Activated CD8-positive, alpha-beta T cell treated with anti-CD3 and anti-CD28 coated beads for 36 hours (primary cell): ENCODE results near the gene SRP68. TPM values are rescaled to one million over a fixed set of nuclear protein-coding genes. Genes with fewer than 3 reads are reported as not detected.
A peak's percentile ranks its signal among the peaks of the same experiment; 100 is the strongest.

ENCODE experiments used
- ATAC-seq: fragments of 200-7000 bp; cut with Tn5 transposase; one replicate; pipeline ENCODE4 v1.10.0; 2021; ENCODE audit warnings: mild to moderate bottlenecking, moderate library complexity
- CTCF ChIA-PET: fragments of 350-600 bp; sonication (Branson Sonifier 250); formaldehyde crosslinking; loops from one replicate; lab custom pipeline; 2021; ENCODE audit warnings: antibody characterized with exemption; lab: Charles Lee
- POLR2A ChIA-PET: fragments of 350-600 bp; sonication (Branson Sonifier 250); formaldehyde crosslinking; loops from one replicate; lab custom pipeline; 2021; ENCODE audit warnings: antibody characterized with exemption; lab: Charles Lee
- DNase-seq: peaks from one replicate; pipeline ENCODE4 v3.0.0-alpha.2; 2020
- H3K27ac Mint-ChIP-seq: one replicate; pipeline ENCODE4 v1.8.0; 2021; ENCODE audit warnings: mild to moderate bottlenecking, mixed read lengths
- H3K27me3 Mint-ChIP-seq: one replicate; pipeline ENCODE4 v1.8.0; 2021; ENCODE audit warnings: mixed read lengths
- H3K36me3 Mint-ChIP-seq: one replicate; pipeline ENCODE4 v1.8.0; 2021; ENCODE audit warnings: low read depth, mixed read lengths
- H3K4me1 Mint-ChIP-seq: one replicate; pipeline ENCODE4 v1.8.0; 2021; ENCODE audit warnings: low read depth, mixed read lengths
- H3K4me3 Mint-ChIP-seq: one replicate; pipeline ENCODE4 v1.8.0; 2021; ENCODE audit warnings: mild to moderate bottlenecking, moderate library complexity, mixed read lengths
- H3K9me3 Mint-ChIP-seq: one replicate; pipeline ENCODE4 v1.8.0; 2021; ENCODE audit warnings: mixed read lengths
- intact Hi-C: fragments of 100-400 bp; cut with micrococcal nuclease; formaldehyde crosslinking; loops from one replicate; pipeline ENCODE4 v1.10.0; 2022
- total RNA-seq, 2 experiments: library from RNA; stranded (reverse); gene quantifications; one replicate each; pipeline ENCODE4 v1.2.3, GENCODE V29; 2021
- TF ChIP-seq, protein P1 (sequence below): fragments of 200-600 bp; IDR thresholded peaks from one replicate; pipeline ENCODE4 v1.8.0; 2022; ENCODE audit warnings: antibody characterized with exemption, mild to moderate bottlenecking

The SRP68 gene
- total RNA-seq, 2 experiments from 2014 or later: 132 to 135 TPM

DNA sequence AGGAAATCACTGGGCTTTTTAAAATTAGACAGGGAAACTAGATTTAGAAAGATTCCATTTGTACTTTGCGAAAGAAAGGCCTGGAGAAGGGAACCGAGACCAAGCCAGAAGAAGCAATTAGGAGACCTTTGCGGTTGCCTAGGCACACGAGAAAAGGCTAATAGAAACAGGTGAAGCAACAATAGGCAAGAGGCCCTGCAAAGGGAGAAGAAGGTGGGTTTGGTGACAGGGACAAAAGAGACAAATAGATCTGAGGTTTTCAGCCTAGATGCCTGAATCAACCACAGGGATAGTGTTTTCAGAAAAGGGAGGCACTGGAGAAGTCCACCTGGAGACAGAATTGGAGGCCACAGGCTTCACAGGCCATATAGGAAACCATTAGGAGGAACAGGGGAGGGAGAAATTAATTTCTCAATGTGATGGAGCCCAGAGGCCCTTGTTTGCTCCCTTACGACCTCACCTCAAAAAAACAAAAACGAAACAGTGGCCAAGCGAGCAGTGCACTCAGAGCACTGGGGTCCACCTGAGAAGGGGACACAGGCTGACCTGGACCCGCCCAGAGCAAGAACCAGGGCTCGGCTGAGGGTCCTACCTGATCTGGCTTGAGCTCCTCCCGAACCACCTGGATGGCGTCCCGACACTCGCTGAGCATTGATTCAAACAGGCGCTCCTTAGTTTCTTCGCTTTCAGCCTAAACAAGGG lies 22.3 kb downstream of the SRP68 start:
- no peak overlapping the region for H3K4me3 Mint-ChIP-seq
- no peaks in the 10 kb centered on the region for H3K27me3 Mint-ChIP-seq
- intact Hi-C loops: no loop called here
- POLR2A ChIA-PET: interaction anchor here (0.6 to 1.6 kb wide), 4 partner anchors 14 to 381 kb away, joined by 3 to 6 read pairs (median 4); no protein-coding TSS in a partner anchor
- TF ChIP-seq, protein P1, sequence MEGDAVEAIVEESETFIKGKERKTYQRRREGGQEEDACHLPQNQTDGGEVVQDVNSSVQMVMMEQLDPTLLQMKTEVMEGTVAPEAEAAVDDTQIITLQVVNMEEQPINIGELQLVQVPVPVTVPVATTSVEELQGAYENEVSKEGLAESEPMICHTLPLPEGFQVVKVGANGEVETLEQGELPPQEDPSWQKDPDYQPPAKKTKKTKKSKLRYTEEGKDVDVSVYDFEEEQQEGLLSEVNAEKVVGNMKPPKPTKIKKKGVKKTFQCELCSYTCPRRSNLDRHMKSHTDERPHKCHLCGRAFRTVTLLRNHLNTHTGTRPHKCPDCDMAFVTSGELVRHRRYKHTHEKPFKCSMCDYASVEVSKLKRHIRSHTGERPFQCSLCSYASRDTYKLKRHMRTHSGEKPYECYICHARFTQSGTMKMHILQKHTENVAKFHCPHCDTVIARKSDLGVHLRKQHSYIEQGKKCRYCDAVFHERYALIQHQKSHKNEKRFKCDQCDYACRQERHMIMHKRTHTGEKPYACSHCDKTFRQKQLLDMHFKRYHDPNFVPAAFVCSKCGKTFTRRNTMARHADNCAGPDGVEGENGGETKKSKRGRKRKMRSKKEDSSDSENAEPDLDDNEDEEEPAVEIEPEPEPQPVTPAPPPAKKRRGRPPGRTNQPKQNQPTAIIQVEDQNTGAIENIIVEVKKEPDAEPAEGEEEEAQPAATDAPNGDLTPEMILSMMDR: no peak
- peak overlapping the region; percentile 6 for H3K27ac Mint-ChIP-seq
- H3K4me1 Mint-ChIP-seq: peaks cover 19% of the 10 kb centered on the region
- ATAC-seq: no peak
- DNase-seq: no peak
- no peaks in the 10 kb centered on the region for H3K9me3 Mint-ChIP-seq
- CTCF ChIA-PET: interaction anchor here (0.8 to 1.8 kb wide), 4 partner anchors 35 to 347 kb away, joined by 3 to 5 read pairs (median 4); no protein-coding TSS in a partner anchor
- H3K36me3 Mint-ChIP-seq: peaks cover 59% of the 10 kb centered on the region

- ATAC-seq (no peak), DNase-seq (no peak)
- intact Hi-C loops: no loop called here
- Mint-ChIP-seq H3K4me3 (no peak overlapping the region), H3K36me3 (peaks cover 64% of the 10 kb centered on the region), H3K9me3 (no peaks in the 10 kb centered on the region), H3K27me3 (no peaks in the 10 kb centered on the region), H3K27ac (peak overlapping the region; percentile 17), H3K4me1 (peaks cover 19% of the 10 kb centered on the region)
- TF ChIP-seq, protein P1: no peak
- ChIA-PET CTCF (interaction anchor here (0.8 to 1.8 kb wide), 3 partner anchors 35 to 347 kb away, joined by 3 to 5 read pairs (median 5); no protein-coding TSS in a partner anchor), POLR2A (interaction anchor here (0.6 kb wide), 1 partner anchor 88 kb away, joined by 3 read pairs; no protein-coding TSS in a partner anchor)
These were observed 23.1 kb downstream of the SRP68 start for GRCh38 chr17:76049239-76049638.

- peaks cover 65% of the 10 kb centered on the region for H3K36me3 Mint-ChIP-seq
These were observed 23.6 kb downstream of the SRP68 start for GRCh38 chr17:76048711-76049110.

DNA sequence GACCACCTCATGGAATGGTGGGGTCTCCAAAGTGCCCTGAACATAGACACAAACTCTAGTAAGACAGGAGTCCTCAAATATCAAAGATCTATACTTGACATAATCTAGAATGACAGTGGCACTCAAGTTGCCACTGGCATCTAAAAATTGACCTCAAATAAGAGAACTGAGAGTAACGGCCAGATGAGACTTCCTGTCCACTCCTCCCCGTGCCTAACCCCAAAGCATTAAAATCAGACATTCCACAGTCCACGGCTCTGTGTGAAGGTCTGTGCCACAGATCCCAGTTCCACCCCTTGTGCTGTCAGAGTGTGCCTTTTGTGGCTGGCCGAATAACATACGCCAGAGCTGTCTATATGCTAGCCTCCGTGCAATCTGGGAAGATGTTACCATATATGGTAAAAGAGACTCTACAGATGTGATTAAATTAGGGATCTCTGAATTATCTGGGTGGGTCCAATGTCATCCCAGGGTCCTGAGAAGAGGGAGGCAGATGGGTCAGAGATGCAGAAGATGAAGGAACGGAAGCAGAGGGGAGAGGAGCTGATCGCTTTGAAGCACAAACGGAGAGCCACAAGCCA lies 24.2 kb downstream of the SRP68 start:
- DNase-seq (no peak), ATAC-seq (no peak)
- Mint-ChIP-seq H3K27me3 (no peaks in the 10 kb centered on the region), H3K4me1 (peaks cover 10% of the 10 kb centered on the region), H3K4me3 (no peak overlapping the region), H3K27ac (no peak overlapping the region), H3K9me3 (no peaks in the 10 kb centered on the region), H3K36me3 (peaks cover 65% of the 10 kb centered on the region)
- CTCF ChIA-PET: interaction anchor here (1.8 to 2.4 kb wide), 2 partner anchors 34 kb away, joined by 5 to 11 read pairs; no protein-coding TSS in a partner anchor
- TF ChIP-seq, protein P1: no peak
- intact Hi-C loops: no loop called here
- POLR2A ChIA-PET: interaction anchor here (0.6 to 0.8 kb wide), 2 partner anchors 13 to 17 kb away, joined by 3 to 5 read pairs; no protein-coding TSS in a partner anchor

More at GRCh38 chr17:76048711-76049110, 23.6 kb downstream of the SRP68 start:
- CTCF ChIA-PET: interaction anchor here (0.8 to 1.8 kb wide), 3 partner anchors 34 to 348 kb away, joined by 3 to 5 read pairs (median 5); no protein-coding TSS in a partner anchor
- TF ChIP-seq, protein P1: no peak
- no peaks in the 10 kb centered on the region for H3K9me3 Mint-ChIP-seq
- no peaks in the 10 kb centered on the region for H3K27me3 Mint-ChIP-seq
- ATAC-seq: no peak
- H3K27ac Mint-ChIP-seq: no peak overlapping the region
- intact Hi-C loops: no loop called here
- H3K4me1 Mint-ChIP-seq: peaks cover 14% of the 10 kb centered on the region
- H3K4me3 Mint-ChIP-seq: no peak overlapping the region
- POLR2A ChIA-PET: interaction anchor here (0.8 kb wide), 1 partner anchor 13 kb away, joined by 3 read pairs; no protein-coding TSS in a partner anchor
- no peak for DNase-seq
